Dermis microvascular lymphatic vessel endothelial cell (primary cell): ENCODE results near the gene PSMA1. TPM values are rescaled to one million over a fixed set of nuclear protein-coding genes. Genes with fewer than 3 reads are reported as not detected.

Experiments used
- total RNA-seq: library from RNA; depleted of rRNA; stranded (reverse); fragments of >200 nt; gene quantifications from 2 replicates; pipeline ENCODE4 v1.2.1, GENCODE V29; 2014

The PSMA1 gene
- total RNA-seq, 1 donor from 2014 or later, result 199 TPM

Other genes with a start within 250 kb of the PSMA1 start
- gene RRAS2, start 161.2 kb downstream of the PSMA1 start, total RNA-seq, result 97.5 and 104 TPM in 2 replicates
- 204 and 211 TPM in 2 replicates for gene COPB1, start 20.6 kb downstream of the PSMA1 start, total RNA-seq
- gene PDE3B, start 123.4 kb upstream of the PSMA1 start, total RNA-seq, result 0.13 and 0.51 TPM in 2 replicates